Medulla oblongata (tissue), 1 donor: ENCODE results near the gene MYO16.

Experiments used
- DNase-seq: peaks from one replicate; pipeline ENCODE4 v3.0.0-alpha.2; 2015; ENCODE audit errors: extremely low spot score

Gene MYO16

DNA sequence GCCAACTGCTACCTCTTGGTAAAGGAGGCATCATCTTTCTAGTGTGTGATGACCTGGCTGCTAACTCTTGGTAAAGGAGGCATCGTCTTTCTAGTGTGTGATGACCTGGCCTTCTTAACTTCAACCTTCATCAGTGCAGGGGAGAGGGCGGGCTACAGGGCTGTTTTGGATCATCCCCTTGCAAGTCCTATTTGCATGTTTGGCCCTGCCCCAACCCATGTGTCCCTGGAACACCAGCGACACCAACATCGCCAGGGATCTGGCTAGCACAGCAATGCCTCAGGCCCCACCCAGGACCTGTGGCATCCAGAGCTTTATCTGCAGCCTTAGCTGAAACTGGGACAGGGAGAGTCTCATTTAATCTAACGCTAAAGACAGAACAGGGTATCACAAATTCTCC is 492.4 kb downstream of the MYO16 start:
- no peak for DNase-seq

DNA sequence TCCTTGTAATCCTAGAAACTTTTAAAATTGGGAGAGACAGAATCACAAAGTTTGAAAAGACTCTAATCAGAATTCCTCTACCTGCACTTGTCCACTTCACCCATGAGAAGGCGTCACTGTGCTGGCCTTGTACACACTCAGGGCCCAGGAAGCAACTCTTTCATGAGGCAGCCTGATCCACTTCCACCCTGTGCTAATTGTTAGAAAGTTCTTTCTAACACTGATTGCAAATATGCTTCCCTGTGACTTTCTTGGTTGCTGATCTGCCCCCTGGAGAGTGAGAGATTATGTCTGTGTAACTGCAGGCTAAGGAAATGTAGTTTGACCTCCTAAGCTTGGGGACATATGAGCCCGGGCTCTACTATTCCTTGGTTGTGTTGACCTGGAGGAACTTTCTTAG is 494.6 kb downstream of the MYO16 start:
- DNase-seq, result no peak

DNA sequence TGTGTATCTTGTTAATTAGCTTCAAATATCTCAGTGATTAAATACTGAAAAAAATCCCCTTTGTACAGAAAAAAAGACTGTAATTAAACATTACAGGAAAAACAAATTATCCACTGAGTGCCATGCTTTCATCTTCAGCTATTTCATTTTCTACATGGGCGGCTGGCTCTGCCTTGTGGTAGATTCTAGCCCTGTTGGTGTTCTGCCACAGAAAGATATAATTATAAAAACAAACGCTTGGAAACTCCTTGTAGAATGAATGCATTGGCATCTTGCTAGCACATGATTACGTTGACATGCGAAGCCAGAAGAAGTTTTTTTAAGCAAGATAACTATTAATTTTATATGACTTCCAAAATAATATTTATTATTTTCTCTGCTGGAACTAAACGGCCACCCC is 496.8 kb downstream of the MYO16 start:
- no peak for DNase-seq

DNA sequence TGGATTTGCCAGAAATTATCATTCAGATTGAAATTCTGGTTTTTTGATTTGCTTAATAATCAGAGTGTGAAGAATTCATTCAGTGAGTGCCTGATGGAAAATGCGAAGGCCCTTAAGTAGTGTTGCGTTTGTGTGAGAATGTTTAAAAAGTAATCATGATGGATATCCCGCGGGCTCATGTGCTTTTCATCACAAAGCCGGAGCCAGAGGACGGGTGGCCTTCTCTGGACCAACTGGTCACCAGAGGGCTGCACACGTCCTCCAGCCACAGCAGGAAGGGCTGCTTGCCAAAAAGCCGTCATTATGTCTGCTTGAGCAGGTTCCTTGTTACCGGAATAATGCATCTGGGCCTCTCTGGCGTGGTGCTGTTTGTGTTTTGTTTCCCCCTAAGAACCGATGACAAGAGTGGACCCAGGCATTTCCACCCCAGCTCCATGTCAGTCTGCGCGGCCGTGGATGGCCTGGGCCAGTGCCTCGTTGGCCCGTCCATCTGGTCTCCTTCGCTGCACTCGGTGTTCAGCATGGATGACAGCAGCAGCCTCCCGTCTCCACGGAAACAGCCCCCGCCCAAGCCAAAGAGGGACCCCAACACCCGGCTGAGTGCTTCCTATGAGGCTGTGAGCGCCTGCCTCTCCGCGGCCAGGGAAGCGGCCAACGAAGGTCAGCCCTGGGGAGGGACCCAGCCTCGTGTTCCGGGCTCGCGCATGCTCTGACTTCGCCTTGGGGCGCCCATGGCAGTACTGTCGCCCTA is 497.7 kb downstream of the MYO16 start:
- DNase-seq, result peak; percentile 41

DNA sequence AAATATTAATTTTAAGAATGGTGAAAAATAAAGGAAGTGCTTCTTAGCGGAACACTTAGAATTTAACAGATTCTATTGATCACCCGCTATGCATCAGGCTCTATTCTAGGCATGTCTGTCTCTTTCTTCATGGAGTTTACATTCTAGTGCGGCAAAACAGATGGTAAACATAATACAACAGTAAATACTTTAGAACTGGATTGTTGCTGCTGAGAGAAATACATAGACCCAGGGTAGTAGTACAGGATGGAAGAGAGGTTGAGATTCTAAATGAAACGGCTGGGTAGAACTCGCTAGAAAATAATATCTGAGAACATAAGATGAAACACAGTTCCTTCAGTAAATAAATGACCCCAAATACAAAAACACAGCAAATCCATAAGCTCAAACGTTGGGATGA is 498.7 kb downstream of the MYO16 start:
- no peak for DNase-seq

DNA sequence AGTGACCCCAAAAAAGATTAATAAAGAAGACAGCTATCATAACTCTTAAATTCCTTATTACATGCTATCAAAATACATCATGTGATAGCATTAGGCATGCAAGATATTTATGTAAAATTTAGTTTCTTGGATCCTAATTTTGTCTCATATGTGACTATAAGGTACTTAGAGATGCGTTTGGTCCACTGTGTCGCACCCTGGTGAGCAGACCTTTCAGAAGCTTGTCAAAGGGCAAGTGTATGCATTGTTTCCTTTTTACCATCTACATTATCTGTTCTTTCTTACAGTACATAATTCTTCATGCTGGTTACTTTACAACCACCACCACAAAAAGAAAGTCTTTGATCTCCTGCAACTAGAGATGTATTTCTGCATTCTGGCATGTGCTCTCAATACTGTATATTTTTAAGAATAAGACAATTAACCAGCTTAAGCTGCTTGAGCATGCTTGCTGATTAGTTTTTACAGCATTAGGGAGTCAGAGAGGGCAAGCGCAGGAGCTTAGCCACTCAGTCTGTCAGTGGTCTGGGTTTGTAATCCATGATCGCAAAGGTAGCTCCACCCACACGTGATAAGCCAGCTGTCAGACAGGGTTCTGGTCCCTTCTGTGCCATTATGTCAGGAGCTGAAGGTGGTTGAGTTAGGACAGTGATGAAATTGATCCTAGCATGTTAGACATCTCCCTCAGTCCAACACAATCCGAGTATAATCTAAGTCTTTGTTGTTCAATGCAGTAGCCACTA is 500.9 kb downstream of the MYO16 start:
- no peak for DNase-seq

DNA sequence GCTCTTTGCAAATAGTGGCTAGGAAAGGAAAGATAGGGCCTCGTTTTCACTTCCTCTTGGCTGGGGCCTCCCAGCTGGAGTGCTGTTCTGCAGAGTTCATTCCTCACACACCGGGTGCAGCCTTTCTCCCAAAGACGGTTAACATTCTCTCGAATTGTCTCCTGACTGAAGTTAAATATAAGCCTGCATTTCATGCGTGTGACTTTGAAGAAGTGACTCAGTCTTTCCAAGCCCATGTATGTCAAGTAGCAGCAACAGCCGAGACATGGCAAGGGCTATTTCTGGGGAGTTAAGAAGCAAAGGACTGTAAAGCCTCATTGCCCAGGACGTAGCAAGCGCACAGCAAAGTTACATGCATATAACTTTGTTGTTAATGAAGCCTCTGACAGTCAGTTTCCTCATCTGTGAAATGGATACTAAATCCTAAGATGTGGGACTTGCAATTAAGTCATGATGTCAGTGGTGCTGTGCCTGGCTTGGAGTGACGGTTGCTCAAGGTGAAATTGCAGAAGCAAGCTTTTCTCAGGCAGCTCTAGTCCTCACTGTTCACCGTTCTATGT is 502.4 kb downstream of the MYO16 start:
- DNase-seq, result peak; percentile 67

DNA sequence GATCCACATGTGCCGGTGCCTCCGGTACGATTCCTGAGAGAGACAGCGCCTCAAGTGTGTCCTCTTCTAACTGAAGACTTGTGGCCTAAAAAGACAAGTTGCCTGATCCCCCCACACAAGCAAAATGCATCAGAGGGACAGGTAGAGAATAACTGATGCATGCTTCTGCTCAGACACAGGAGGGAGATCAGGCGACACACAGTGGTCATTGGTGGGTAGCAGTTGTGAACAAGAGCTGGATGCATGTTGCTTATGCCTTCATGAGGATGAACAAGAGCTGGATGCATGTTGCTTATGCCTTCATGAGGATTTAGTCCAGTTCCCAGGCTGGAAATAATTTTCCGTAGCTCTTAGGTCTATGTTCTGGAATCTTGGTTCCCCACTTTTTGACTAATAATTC is 505.6 kb downstream of the MYO16 start:
- no peak for DNase-seq

DNA sequence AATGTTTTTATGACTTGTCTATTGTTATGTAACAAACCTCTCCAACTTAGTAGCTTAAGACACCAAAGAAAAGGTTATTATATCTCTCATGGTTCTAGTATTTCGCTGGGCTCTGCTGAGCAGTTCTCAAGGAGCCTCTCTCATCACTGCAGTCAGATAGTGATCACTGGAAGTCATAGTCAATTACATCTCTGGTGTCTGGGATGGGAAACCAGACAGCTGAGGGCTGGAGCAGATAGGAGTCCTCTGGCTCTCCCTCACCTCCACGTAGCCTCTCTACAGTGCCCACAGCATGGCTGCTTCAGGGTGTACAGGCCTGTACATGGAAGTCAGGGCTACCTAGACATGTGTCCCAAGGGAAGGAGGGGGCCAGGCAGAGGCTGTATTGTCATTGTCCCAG is 507.5 kb downstream of the MYO16 start:
- DNase-seq, result no peak

DNA sequence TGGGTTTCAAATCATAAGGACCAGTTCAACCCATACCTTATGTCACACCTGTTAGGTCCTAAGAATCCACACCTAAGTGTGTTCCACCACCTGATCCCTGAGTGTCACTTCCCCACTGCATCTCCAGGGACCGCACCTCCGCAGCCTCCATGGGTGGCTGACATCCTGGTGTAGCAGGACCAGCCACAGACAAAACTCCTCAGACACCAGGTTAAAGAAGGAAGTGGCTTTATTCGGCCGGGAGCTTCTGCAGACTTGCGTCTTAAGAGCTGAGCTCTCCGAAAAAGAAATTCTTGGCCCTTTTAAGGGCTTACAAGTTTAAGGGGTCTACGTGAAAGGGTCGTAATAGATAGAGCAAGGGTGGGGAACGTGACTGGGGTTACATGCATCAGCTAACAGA is 509.9 kb downstream of the MYO16 start:
- DNase-seq, result no peak

DNA sequence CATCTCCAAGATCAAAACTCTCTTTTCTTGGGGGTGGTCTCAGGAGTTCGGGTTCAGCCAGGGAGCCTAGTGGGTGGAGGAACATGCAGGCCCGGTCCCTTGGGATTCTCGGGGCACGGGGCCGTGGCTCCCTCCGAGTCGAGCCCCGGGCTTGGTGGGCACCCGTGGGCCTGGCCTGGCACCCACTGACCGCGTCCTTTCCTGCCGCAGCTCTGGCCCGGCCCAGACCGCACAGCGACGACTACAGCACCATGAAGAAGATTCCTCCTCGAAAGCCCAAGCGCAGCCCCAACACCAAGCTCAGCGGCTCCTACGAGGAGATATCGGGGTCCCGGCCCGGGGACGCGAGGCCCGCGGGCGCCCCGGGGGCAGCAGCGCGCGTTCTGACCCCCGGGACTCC is 510.6 kb downstream of the MYO16 start:
- DNase-seq, result no peak

DNA sequence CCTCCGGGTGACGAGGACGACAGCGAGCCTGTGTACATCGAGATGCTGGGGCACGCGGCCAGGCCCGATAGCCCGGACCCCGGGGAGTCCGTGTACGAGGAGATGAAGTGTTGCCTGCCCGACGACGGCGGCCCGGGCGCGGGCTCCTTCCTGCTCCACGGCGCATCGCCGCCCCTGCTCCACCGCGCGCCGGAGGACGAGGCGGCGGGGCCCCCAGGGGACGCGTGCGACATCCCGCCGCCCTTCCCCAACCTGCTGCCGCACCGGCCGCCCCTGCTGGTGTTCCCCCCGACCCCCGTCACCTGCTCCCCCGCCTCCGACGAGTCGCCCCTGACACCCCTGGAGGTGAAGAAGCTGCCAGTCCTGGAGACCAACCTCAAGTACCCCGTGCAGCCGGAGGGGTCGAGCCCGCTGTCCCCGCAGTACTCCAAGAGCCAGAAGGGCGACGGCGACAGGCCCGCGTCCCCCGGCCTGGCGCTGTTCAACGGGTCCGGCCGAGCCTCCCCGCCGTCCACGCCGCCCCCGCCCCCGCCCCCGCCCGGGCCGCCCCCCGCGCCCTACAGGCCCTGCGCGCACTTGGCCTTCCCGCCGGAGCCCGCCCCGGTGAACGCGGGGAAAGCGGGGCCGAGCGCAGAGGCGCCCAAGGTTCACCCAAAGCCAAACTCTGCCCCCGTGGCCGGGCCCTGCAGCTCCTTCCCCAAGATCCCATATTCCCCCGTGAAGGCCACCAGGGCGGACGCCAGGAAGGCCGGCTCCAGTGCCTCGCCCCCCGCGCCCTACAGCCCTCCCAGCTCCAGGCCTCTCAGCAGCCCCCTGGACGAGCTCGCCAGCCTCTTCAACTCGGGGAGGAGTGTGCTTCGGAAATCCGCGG is 511.3 kb downstream of the MYO16 start:
- DNase-seq, result no peak

DNA sequence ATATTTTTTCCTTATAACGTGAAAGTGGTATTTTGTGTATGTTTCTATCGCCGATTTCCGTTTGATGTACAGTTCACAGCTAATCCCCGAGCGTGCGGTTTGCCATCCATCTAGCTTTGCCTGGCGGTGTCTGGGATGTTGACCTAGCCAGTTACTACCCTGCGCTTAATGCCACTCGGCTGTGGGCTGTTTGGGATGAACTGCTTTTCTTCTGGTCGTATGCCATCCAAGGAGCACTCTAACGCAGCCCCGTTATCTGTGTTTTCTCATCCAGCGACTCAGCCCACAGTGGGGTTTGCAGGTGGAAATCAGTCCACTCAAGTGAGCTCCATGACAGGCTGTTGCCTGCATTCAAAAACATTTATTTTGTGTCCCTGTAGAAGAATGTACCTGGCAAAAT is 512.3 kb downstream of the MYO16 start:
- DNase-seq, result no peak

DNA sequence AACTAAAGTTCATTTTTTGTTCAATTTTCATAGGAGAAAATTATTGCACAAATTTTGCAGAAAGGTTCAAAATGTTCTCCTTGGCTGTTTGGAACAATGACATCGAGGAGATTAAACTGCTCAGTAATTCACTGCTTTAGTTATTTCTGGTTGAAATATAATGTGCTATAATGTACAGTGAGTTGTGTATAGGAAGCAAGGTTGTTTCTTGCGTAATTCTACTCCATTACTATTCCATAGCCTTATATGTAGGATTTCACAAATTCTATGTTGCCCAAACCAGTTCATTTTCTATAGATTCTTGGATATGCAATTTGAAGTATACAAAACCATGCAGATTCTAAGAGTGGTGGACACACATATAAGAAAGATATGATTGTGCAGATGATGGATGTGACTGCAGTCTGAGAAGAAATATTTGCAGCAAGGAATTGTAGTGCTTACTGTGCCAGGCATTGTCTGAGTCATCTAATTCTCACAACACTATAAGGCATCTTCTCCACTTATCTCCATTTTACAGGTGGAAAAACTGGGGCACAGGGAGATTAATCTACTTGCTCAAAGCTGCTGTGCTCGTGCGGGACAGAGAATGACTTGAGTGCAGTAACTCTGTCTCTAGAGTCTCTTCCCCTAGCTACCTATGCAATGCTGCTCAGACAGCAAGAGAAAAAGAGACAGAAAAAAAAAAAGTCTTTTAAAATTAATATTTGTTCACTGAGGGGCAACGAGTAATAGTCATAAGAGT is 515.5 kb downstream of the MYO16 start:
- no peak for DNase-seq

DNA sequence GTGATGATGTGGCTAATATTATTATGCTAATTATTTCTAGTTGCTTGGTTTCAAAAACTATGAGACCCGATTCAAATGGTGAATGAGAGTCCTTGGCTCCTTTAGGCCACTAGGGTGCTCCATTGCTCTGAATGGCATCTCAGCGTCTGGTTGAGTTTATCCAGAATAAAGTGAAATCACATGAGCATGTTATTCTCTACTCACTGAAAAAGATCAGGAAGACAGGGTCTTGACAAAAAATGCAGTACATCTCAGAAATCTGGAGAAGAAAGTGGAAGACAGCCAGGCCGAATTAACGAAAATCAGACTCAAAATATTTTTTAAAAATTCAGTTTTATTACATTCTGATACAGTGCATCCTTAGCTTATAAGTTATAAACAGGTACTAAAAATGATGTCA is 516.2 kb downstream of the MYO16 start:
- DNase-seq, result peak; percentile 88

DNA sequence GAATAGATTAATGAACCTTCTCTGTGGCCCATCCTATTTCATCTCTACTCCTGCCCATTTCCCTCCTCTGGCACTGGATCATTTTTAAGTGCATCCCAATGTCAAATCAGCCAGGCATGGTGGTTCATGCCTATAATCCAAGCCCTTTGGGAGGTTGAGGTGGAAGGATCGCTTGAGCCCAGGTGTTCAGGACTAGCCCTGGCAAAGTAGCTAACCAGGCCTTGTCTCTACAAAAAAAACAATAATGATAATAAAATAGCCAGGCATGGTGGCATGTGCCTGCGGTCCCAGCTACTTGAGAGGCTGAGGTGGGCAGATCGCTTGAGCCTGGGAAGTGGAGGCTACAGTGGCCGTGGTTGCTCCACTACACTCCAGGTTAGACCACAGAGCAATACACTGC is 517.0 kb downstream of the MYO16 start:
- no peak for DNase-seq

DNA sequence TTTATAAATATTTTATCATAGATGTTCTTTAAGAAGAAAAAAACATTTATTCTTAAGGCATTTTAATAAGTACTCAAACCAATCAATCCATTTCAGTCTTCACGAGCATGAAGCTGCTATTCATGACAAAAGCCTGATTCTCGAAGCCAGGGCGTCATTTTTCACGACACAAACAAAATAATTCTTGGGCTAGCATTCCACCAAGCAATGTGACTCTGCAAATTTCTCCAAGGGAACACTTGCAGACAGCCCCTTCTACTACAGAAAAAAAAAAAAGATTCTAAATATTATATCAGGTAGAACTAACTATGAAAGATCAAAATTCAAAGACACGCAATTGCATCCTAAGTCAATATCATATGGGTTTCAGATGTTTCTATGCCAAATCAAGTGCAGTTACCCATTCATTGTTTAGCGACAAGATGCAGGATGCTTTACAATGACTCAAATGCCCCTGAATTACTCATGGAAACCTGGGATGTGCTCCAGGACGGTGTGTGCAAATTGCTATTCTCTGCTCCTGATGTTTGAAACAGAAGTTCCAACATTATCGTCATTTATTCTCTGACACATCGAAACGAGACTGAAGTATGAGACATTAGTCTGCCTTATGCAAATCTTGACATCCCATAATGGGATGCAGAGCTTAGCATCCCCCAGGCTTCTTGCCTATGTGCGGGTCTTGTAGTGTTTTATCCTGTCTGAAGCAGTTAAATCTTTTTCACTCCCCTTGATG is 517.7 kb downstream of the MYO16 start:
- DNase-seq, result no peak

DNA sequence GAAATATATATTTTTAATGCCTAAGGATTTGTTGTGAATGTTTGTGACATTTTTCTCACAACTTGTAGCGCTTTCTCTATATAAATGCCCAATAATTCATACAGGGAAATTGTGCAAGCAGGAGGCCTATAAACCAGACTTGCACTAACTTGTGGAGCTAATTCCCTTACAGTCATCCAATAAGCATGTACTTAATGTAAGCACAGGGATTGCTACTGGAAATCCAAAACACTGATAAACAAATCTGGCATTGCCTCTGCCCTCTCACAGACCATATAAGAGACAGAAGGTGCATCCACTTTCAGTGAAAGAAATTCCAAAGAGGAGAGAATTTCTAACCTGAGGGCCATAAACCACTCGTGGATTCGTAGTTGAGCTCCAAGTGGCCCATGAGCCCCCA is 518.8 kb downstream of the MYO16 start:
- no peak for DNase-seq

DNA sequence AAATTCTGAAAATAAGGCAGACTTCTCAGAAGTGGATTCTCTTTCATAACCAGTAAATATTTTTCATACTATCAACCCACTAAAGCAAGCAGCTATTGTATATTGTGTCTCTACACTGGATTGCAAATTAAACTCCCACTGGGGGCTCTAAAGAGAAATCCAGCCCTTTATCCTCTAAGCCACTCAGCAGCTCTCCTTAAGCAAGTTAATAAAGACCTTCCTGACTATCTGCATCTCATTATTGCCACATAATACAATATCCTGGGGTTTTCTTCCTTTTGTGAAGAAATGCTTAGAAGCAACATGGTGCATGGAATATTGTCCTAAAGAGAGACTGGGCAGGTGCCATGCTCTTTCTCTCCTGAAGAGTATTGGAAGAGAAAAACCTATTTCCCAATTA is 521.3 kb downstream of the MYO16 start:
- no peak for DNase-seq

DNA sequence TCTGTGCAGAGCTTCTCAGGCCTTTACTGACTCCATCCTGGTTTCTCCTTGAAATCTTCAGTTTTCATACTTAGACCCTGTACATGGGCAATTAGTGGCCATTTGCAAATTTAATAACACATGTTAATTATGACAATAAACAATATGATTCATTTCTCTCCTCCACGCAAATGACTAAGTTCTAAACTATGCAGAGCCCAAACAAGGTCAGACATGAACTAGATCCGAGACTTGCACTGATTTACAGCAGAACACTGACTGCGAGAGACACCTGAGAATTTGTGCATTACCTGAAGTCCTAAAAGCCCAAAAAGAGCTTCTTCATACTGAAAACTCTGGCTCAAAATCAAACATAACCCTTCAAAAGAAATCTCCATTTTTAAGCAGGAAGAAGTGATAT is 521.8 kb downstream of the MYO16 start:
- DNase-seq, result no peak

DNA sequence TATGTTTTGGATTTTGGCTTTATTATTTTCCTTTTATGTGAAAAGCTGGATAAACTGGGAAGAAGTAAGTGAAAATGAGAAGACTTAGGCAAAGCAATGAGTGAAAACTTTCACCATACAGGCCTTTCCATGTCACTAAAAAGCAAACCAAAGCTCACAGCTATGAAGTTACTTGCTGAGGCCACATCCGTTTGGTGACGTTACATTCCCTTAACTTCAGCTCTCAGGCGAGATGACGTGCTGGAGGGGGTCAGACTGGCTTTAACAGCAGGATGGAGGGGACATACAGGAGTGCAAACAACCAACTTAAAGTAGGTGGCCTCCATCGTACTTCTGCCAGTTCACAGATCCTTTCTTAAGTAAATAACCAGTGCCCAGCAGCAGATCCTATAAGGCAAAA is 522.3 kb downstream of the MYO16 start:
- no peak for DNase-seq
